HG02678 (cell line): ENCODE results near the gene MED4.
"Not testable (repeated sequence)": the region's sequence is repeated elsewhere in the genome, so short reads cannot be mapped to it uniquely, and the experiment has no call there.

Experiments used
- ATAC-seq: cut with Tn5 transposase; IDR thresholded peaks from one replicate; pipeline ENCODE4 v1.9.1; 2021; ENCODE audit warnings: mild to moderate bottlenecking, moderate library complexity; ENCODE audit not compliant: unreplicated experiment

MED4 gene

DNA sequence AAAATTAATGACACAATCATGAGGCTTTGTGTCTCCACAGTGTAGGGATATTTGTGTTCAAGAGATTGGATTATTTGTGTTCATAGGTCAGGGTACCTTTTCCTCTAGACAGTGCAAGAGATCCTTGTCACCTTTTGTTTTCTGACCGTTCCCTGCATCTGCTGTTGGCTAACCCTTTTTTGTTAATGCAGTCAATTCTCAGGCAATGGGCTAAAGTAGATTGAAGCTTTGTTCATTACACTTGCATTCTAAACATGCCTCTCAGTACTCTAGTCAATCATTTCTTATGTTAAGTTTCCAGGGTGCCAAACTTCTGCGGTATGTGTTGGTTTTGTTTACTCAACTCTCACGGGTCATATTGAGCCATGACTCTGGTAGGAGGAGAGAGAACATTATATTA is 1.8 kb upstream of the MED4 start:
- ATAC-seq: no peak

- ATAC-seq: no peak
Observed at GRCh38 chr13:48094404-48094780, 512 bp downstream of the MED4 start.

- no peak for ATAC-seq
Observed at GRCh38 chr13:48093588-48093987, 1.3 kb downstream of the MED4 start.

DNA sequence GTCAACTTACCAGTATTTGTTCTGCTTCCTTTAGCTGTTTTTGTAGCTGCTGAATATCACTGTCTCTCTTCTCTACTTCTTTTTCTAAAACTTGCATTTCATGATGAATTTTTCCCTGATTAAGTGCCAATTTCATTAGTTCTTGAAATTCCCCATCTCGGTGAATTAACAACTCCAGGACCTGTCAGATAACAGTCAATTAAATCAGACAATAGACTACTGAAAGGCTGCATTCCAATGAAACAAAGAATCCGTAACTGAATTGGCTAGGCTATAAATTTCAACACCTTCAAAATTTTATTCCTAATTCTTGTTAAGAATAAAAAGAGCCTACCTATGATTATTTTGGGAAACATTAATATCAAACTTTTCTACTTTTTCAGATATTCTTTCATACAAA is 8.6 kb downstream of the MED4 start:
- no peak for ATAC-seq

- no peak for ATAC-seq
Observed at GRCh38 chr13:48081739-48082138, 13.2 kb downstream of the MED4 start.

DNA sequence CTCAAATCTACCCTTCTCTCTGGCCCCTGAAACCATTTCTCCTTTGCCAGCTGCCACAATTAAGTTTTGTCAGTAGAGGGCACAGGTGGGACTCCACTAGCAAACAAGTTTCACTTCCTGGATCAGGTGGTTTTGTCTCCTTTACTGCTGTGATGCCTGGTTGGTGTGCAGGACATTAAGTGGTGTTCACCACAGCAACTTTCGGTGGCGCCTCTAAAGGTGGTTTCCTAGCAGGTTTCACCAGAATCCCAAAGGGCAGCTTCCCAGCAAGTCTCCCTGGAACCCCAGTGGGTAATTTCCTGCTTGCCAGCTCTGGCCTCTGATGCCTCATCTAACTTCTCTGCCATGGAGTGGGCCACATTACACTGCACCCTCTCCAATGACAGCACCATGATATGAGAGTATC is 16.6 kb downstream of the MED4 start:
- peak; percentile 99 for ATAC-seq

GRCh38 chr13:48074006-48074405 is 20.9 kb downstream of the MED4 start:
- ATAC-seq: no peak

DNA sequence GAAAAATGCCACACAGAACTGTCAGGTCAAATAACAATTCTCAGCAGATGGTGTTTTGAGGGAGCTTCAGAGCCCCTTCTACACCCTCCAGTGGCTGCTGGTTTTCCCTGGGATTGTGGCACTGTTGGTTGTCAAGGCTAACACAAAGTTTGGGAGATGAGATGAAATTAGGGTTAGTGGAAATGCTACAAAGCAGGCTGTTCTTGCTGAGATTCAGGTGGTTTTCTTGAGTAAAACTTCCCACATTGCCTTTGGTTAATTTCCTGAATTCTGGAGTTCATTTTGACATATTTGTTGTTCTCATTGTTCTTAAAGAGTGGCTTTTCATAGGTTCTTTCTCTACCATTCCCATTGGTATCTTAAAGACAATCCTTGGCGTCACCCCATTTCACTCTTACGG is 22.1 kb downstream of the MED4 start:
- ATAC-seq: no peak

DNA sequence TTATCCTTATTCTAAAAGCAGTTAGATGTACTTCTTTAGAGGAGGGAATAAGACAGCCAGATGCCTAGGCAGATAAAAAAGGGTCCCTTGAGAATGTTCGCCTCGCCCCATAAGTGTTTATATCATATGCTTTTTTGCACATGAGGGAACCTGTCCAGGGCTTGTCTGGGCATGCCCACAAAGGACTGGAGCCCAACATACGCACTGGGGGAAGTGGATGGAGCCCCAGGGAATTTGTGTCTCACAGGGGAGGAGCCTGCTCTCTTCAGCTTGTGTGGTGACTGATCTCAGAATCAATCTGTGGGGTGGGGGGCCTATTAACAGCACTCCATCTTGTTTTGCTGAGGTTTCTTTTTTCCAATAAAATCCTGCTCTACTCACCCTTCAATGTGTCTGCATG is 22.6 kb downstream of the MED4 start:
- no peak for ATAC-seq

GRCh38 chr13:48070942-48071341 is 24.0 kb downstream of the MED4 start:
- no peak for ATAC-seq

GRCh38 chr13:48069573-48069972 is 25.3 kb downstream of the MED4 start:
- ATAC-seq: no peak

DNA sequence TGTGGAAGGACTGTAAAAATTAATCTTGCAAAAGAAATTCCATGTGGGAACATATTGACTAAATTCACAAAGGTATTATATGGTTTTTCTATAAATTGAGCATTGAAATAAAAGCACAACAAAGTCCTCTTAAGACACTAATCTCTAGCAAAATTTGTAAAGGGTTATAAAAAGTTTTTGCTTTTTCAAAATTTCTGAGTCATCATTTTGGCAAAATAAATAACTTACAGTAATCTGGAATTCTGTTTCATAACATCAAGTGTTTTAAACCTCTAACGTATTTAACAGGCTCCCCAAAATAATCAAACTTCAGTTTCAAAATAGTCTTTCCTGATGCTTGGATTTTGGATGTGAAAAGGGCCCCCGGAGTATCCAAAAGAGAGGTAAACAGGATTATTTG is 26.0 kb downstream of the MED4 start:
- ATAC-seq: no peak

- ATAC-seq: no peak
Observed at GRCh38 chr13:48068036-48068435, 26.9 kb downstream of the MED4 start.

DNA sequence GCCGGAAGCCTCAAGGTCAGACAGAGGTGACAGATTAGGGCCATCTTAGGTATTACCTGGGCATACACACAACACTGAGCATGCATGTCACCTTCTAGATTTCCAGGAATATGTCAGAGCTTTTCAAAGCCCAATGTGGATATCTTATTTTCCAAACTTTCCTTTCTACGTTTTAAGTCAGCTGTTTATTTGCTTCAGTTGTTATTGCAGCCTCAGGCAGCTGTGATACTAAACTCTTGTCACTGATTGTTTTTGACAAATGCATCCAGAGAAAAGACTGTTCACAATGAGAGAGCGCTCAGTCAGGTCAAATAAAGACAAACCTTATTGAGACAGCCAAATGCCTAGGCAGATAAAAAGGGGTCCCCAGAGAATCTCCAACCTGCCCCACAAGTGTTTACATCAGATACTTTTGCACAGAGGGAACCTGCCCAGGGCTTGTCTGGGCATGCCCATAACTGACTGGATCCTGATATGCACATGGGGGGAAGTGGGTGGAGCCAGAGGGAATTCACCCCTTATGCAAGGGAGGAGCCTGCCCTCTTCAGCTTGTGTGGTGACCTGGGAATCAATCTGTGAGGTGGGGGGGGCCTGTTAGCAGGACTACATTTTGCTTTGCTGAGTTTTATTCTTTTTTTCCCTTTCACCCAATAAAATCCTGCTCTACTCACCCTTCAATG is 28.5 kb downstream of the MED4 start:
- ATAC-seq: peak; percentile 66

DNA sequence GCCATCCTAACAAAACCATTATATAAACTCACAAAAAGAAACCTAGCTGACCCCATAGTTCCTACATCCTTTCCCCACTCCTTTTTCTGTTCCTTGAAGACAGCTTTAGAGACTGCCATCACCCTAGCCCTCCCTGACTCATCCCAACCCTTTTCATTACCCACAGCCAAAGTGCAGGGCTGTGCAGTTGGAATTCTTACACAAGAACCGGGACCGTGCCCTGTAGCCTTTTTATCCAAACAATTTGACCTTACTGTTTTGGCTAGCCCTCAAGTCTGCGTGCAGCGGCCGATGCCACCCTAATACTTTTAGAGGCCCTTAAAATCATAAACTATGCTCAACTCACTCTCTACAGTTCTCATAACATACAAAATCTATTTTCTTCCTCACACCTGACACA is 35.0 kb downstream of the MED4 start:
- ATAC-seq: not testable (repeated sequence)

- not testable (repeated sequence) for ATAC-seq
Observed at GRCh38 chr13:48058536-48058935, 36.4 kb downstream of the MED4 start.

- no peak for ATAC-seq
Observed at GRCh38 chr13:48055712-48056111, 39.2 kb downstream of the MED4 start.

DNA sequence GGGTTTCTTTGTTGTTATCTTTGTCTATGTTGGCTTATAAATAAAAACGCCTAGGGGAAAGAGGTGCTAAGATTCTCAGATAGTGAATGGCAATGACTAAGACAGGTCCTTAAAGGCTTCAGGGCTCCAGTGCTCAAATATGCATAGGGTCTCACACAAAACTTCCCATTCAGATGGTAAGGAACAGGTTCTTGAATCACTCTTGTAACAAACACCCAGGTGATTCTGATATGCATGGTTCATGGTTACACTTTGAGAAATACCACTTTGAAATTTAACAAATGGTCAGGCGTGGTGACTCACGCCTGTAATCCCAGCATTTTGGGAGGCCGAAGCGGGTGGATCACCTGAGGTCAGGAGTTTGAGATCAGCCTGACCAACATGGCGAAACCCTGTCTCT is 40.3 kb downstream of the MED4 start:
- ATAC-seq: no peak

- ATAC-seq: no peak
Observed at GRCh38 chr13:48050550-48050949, 44.4 kb downstream of the MED4 start.

- ATAC-seq: no peak
Observed at GRCh38 chr13:48043789-48044503, 51.0 kb downstream of the MED4 start.

DNA sequence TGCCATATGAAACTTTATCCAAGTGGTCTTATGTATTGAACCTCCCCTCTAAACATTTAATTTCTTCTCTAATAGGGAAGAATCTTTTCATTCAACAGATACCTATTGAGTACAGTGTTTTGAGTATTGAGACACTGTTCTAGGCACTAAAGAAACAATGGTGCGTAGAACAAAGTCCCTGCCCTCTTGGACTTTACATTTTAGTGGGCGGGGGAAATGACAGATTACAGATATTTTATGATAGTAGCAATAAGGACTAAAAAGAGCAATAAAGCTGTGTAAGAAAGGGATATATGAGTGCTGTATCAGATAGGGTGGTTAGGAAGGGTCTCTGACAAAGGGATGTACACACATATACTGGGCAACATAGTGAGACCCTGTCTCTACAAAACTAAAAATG is 52.0 kb downstream of the MED4 start:
- ATAC-seq: no peak

GRCh38 chr13:48040896-48041295 is 54.0 kb downstream of the MED4 start:
- no peak for ATAC-seq

DNA sequence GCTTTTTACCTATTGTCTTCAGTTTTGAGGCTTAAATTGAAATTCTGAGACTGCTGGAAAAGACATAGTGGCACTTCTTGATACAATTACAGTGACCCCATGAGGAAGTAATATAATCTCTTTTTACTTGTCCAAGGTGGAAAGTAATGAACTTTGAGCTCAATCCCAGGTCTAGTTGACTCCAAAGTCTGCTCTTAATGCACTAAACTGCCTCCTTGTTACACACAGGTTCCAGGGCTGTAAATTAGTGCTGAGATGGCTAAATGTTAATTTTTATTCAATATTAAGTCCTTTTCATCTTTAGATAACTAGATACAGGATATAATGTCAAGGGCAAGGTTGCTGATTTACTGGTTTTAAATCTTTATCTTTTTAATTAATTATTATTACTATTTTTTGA is 54.9 kb downstream of the MED4 start:
- no peak for ATAC-seq
